MCF 10A (cell line): ENCODE measurements around the gene FGF6. TPM values are rescaled to one million over a fixed set of nuclear protein-coding genes. Genes with fewer than 3 reads are reported as not detected.

Experiments used
- BruUV-seq: library from RNA; stranded (reverse); fragments of 400-500 nt; replicated peaks from 2 replicates; lab custom pipeline; 2021; lab: Mats Ljungman, UMichigan
- CTCF ChIA-PET: fragments of 300-600 bp; sonication (Branson Sonifier 250); formaldehyde crosslinking; extraction: SDS; loops from one replicate; lab custom pipeline; 2021; ENCODE audit warnings: antibody characterized with exemption, inconsistent platforms; lab: Yijun Ruan, JAX
- POLR2A ChIA-PET: fragments of 300-600, 350-650 bp; sonication (Branson Sonifier 250); formaldehyde crosslinking; extraction: SDS; loops from one replicate; lab custom pipeline; 2020; ENCODE audit warnings: antibody characterized with exemption, inconsistent platforms; lab: Yijun Ruan, JAX
- DNase-seq: peaks from one replicate; pipeline ENCODE4 v3.0.0-alpha.2; 2018; ENCODE audit not compliant: unreplicated experiment
- H3K27ac Mint-ChIP-seq: one replicate; pipeline ENCODE4 v1.8.0; 2022; ENCODE audit warnings: mild to moderate bottlenecking, low read depth, mixed read lengths; ENCODE audit not compliant: unreplicated experiment
- H3K27me3 Mint-ChIP-seq: one replicate; pipeline ENCODE4 v1.8.0; 2022; ENCODE audit warnings: mixed read lengths; ENCODE audit not compliant: insufficient read depth, unreplicated experiment
- H3K36me3 Mint-ChIP-seq: one replicate; pipeline ENCODE4 v1.8.0; 2022; ENCODE audit warnings: mild to moderate bottlenecking, moderate library complexity, mixed read lengths; ENCODE audit not compliant: insufficient read depth, unreplicated experiment
- H3K4me1 Mint-ChIP-seq: one replicate; pipeline ENCODE4 v1.8.0; 2022; ENCODE audit warnings: mixed read lengths; ENCODE audit not compliant: insufficient read depth, unreplicated experiment
- H3K4me3 Mint-ChIP-seq: one replicate; pipeline ENCODE4 v1.8.0; 2022; ENCODE audit warnings: mild to moderate bottlenecking, moderate library complexity, mixed read lengths; ENCODE audit not compliant: unreplicated experiment
- H3K9me3 Mint-ChIP-seq: one replicate; pipeline ENCODE4 v1.8.0; 2022; ENCODE audit warnings: mixed read lengths; ENCODE audit not compliant: unreplicated experiment
- intact Hi-C: fragments of 100-400 bp; cut with micrococcal nuclease; formaldehyde crosslinking; loops from 2 replicates; pipeline ENCODE4 v1.14.1; 2022
- total RNA-seq: library from RNA; stranded (reverse); gene quantifications from 2 replicates; pipeline ENCODE4 v1.2.3, GENCODE V29; 2022
- TF ChIP-seq, protein P1 (sequence below): fragments of 200-600 bp; IDR thresholded peaks from one replicate; pipeline ENCODE4 v1.8.0; 2022; ENCODE audit warnings: antibody characterized with exemption, mild to moderate bottlenecking; ENCODE audit not compliant: unreplicated experiment

Gene FGF6
- total RNA-seq, 1 experiment from 2014 or later = not detected

DNA sequence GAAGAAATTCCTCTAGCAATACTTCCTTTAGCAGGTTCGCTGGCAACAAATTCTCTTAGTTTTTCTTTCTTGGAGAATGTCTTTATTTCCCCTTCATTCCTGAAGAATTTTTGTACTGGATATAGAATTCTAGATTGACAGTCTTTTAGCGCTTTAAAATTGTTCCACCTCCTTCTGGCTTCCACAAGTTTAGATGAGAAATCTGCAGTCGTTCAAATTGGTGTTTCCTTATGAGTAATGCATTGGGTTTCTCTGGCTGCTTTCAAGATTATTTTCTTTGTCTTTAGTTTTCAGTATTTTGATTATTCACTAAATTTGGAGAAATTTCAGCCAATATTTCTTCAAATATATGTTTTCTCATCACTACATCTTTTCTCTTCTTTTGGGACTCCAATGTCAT lies 33.3 kb upstream of the FGF6 start:
- no peak overlapping the region for H3K27ac Mint-ChIP-seq
- ChIA-PET POLR2A (no interaction called here), CTCF (no interaction called here)
- no peak overlapping the region for H3K4me3 Mint-ChIP-seq
- H3K4me1 Mint-ChIP-seq = peaks cover 13% of the 10 kb centered on the region
- no peaks in the 10 kb centered on the region for H3K36me3 Mint-ChIP-seq
- BruUV-seq = no TSS peak
- H3K9me3 Mint-ChIP-seq = peaks cover 15% of the 10 kb centered on the region
- intact Hi-C loops = no loop called here
- DNase-seq = no peak
- TF ChIP-seq, protein P1, sequence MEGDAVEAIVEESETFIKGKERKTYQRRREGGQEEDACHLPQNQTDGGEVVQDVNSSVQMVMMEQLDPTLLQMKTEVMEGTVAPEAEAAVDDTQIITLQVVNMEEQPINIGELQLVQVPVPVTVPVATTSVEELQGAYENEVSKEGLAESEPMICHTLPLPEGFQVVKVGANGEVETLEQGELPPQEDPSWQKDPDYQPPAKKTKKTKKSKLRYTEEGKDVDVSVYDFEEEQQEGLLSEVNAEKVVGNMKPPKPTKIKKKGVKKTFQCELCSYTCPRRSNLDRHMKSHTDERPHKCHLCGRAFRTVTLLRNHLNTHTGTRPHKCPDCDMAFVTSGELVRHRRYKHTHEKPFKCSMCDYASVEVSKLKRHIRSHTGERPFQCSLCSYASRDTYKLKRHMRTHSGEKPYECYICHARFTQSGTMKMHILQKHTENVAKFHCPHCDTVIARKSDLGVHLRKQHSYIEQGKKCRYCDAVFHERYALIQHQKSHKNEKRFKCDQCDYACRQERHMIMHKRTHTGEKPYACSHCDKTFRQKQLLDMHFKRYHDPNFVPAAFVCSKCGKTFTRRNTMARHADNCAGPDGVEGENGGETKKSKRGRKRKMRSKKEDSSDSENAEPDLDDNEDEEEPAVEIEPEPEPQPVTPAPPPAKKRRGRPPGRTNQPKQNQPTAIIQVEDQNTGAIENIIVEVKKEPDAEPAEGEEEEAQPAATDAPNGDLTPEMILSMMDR = no peak
- H3K27me3 Mint-ChIP-seq = peaks cover 22% of the 10 kb centered on the region

GRCh38 chr12:4477129-4477528 lies 31.5 kb upstream of the FGF6 start:
- no peaks in the 10 kb centered on the region for H3K36me3 Mint-ChIP-seq
- no peak overlapping the region for H3K4me3 Mint-ChIP-seq
- DNase-seq = peak; percentile 79
- BruUV-seq = no TSS peak
- ChIA-PET POLR2A (interaction anchor here (1.0 kb wide), 1 partner anchor 18 kb away, joined by 3 read pairs; no protein-coding TSS in a partner anchor), CTCF (interaction anchor here (0.7 kb wide), 1 partner anchor 56 kb away, joined by 3 read pairs; no protein-coding TSS in a partner anchor)
- intact Hi-C loops = no loop called here
- no peak overlapping the region for H3K27ac Mint-ChIP-seq
- H3K9me3 Mint-ChIP-seq = peaks cover 15% of the 10 kb centered on the region
- peaks cover 5% of the 10 kb centered on the region for H3K4me1 Mint-ChIP-seq
- TF ChIP-seq, protein P1 = no peak
- H3K27me3 Mint-ChIP-seq = peaks cover 37% of the 10 kb centered on the region

DNA sequence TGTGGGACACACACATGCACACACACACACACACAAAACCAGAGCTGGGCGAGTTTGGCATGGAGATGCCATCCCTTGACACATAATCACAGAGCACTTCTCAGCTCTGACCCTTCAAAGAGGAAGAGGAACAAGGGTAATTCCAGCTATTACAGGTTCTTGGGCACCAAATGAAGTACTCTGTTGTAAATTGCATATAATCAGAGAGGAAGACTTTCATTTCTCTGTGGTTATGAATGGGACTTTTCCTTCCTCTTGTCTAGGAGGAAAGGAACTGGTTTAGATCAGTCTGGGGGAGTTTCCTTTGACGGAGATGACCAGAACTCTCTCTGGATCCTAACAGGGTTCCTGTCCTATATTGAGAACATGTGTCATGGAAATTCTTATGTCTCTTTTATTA lies 26.4 kb upstream of the FGF6 start:
- Mint-ChIP-seq H3K27me3 (peaks cover 37% of the 10 kb centered on the region), H3K4me3 (no peak overlapping the region), H3K4me1 (peaks cover 1% of the 10 kb centered on the region), H3K36me3 (no peaks in the 10 kb centered on the region), H3K9me3 (no peaks in the 10 kb centered on the region), H3K27ac (no peak overlapping the region)
- POLR2A ChIA-PET = no interaction called here
- no TSS peak for BruUV-seq
- TF ChIP-seq, protein P1 = no peak
- no peak for DNase-seq
- CTCF ChIA-PET = interaction anchor here (0.6 kb wide), 1 partner anchor 164 kb away, joined by 3 read pairs; no protein-coding TSS in a partner anchor
- intact Hi-C loops = no loop called here

- DNase-seq = no peak
- no TSS peak for BruUV-seq
- no peak overlapping the region for H3K4me3 Mint-ChIP-seq
Observed at GRCh38 chr12:4471256-4471655, 25.6 kb upstream of the FGF6 start.

More at GRCh38 chr12:4471256-4471655, 25.6 kb upstream of the FGF6 start:
- intact Hi-C loops = no loop called here
- no peaks in the 10 kb centered on the region for H3K4me1 Mint-ChIP-seq
- TF ChIP-seq, protein P1 = no peak
- H3K27me3 Mint-ChIP-seq = peaks cover 42% of the 10 kb centered on the region
- ChIA-PET CTCF (interaction anchor here (1.4 kb wide), 1 partner anchor 163 kb away, joined by 4 read pairs; no protein-coding TSS in a partner anchor), POLR2A (no interaction called here)
- no peaks in the 10 kb centered on the region for H3K36me3 Mint-ChIP-seq
- no peaks in the 10 kb centered on the region for H3K9me3 Mint-ChIP-seq
- no peak overlapping the region for H3K27ac Mint-ChIP-seq
